GM23248 (cell line): ENCODE measurements around the gene LRP5.

ENCODE experiments used
- EZH2 ChIP-seq: fragments of 200-600 bp; sonication (generic); IDR thresholded peaks from 2 replicates; pipeline ENCODE4 v1.6.1; 2018; ENCODE audit warnings: antibody characterized with exemption, mild to moderate bottlenecking; ENCODE audit not compliant: insufficient read depth, poor library complexity, severe bottlenecking
- EZH2phosphoT487 ChIP-seq: fragments of 200-600 bp; sonication (generic); IDR thresholded peaks from 2 replicates; pipeline ENCODE4 v1.6.1; 2018; ENCODE audit warnings: antibody characterized with exemption, moderate library complexity, mild to moderate bottlenecking, low read depth; ENCODE audit not compliant: insufficient read depth

DNA sequence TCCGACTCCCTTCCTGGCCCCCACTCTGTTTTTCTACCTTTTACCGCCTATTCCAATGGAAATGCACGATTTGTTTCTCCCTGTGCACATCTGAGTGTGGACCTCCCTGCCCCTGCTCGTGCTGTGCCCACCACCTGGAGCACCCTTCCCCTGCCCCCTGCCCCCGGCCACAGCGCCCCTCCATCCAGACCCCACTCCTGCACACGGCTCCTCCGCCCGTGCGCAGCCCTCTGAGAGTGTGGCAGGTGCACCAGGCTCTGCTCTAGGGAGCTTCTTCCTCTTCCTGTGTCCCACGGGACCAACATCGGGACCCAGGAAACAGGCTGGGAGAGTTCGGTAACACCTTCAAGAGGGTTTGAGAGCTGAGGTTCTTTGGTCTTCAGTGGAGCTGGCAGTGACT, 62.9 kb downstream of the LRP5 start:
- TF ChIP-seq EZH2phosphoT487 (no peak), EZH2 (no peak)
